GM12878 (cell line): ENCODE measurements around the gene CDC42EP3. TPM values are rescaled to one million over a fixed set of nuclear protein-coding genes. Genes with fewer than 3 reads are reported as not detected.

Source experiments
- ATAC-seq: fragments of 200-7000 bp; cut with Tn5 transposase; 3 replicates; pipeline ENCODE4 v1.9.1; 2020; ENCODE audit warnings: mild to moderate bottlenecking, moderate library complexity
- BruUV-seq: library from RNA; stranded (reverse); fragments of 400-500 nt; replicated peaks from 2 replicates; lab custom pipeline; 2021; lab: Mats Ljungman, UMichigan
- CTCF ChIA-PET: fragments of 300-600 bp; sonication (Branson Sonifier 250); formaldehyde crosslinking; extraction: SDS; loops from one replicate; lab custom pipeline; 2021; ENCODE audit warnings: inconsistent platforms; lab: Yijun Ruan, JAX
- POLR2A ChIA-PET: fragments of 350-600 bp; formaldehyde crosslinking; extraction: SDS; loops from one replicate; lab custom pipeline; 2021; ENCODE audit warnings: inconsistent platforms; lab: Charles Lee
- RAD21 ChIA-PET: fragments of 300-600 bp; sonication (Branson Sonifier 250); formaldehyde crosslinking; loops from one replicate; lab custom pipeline; 2023; ENCODE audit warnings: antibody characterized with exemption; ENCODE audit not compliant: unreplicated experiment; lab: Charles Lee
- SMC1A ChIA-PET: fragments of 300-600 bp; sonication (Branson Sonifier 250); formaldehyde crosslinking; loops from one replicate; lab custom pipeline; 2023; ENCODE audit not compliant: unreplicated experiment, uncharacterized antibody; lab: Charles Lee
- DNase-seq: peaks from one replicate; pipeline ENCODE4 v3.0.0-alpha.2; 2011; ENCODE audit warnings: low read depth, low spot score
- FAIRE-seq: peaks from 3 replicates; lab custom pipeline; 2011; peaks lifted over from hg19 to GRCh38; lab: Jason Lieb, UNC
- H2AFZ ChIP-seq: 2 replicates; pipeline ENCODE4 v1.6.0; 2011; ENCODE audit warnings: low read depth, low read length, control low read depth; ENCODE audit not compliant: control insufficient read depth
- H3K27ac ChIP-seq: 2 replicates; pipeline ENCODE4 v1.5.1; 2011; ENCODE audit warnings: control low read depth; ENCODE audit not compliant: control insufficient read depth, insufficient read depth
- H3K27me3 ChIP-seq, 2 experiments: replicated peaks in 1 of 2; 2 replicates each; pipeline versions ENCODE4 v1.6.0 to v1.6.1; 2011; ENCODE audit warnings: low read length in 1 of 2; ENCODE audit not compliant: control insufficient read depth in 2 of 2, insufficient read depth in 2 of 2
- H3K36me3 ChIP-seq, 2 experiments: 2 replicates each; pipeline ENCODE4 v1.5.1; 2011; ENCODE audit warnings: low read length in 1 of 2; ENCODE audit not compliant: control insufficient read depth in 2 of 2, insufficient read depth in 2 of 2
- H3K4me1 ChIP-seq: 2 replicates; pipeline ENCODE4 v1.6.1; 2011; ENCODE audit warnings: mild to moderate bottlenecking, low read length, moderate library complexity, mixed read lengths; ENCODE audit not compliant: control insufficient read depth, insufficient read depth
- H3K4me2 ChIP-seq: 2 replicates; pipeline ENCODE4 v1.6.0; 2011; ENCODE audit warnings: control low read depth; ENCODE audit not compliant: control insufficient read depth, insufficient read depth
- H3K4me3 ChIP-seq: fragments of 200-600 bp; sonication (generic); 2 replicates; pipeline ENCODE4 v1.5.1; 2016
- H3K79me2 ChIP-seq: 2 replicates; pipeline ENCODE4 v1.6.0; 2011; ENCODE audit warnings: low read length; ENCODE audit not compliant: control insufficient read depth, insufficient read depth
- H3K9ac ChIP-seq: 2 replicates; pipeline ENCODE4 v1.8.0; 2011; ENCODE audit warnings: low read length, control low read depth, mixed read lengths; ENCODE audit not compliant: control insufficient read depth, insufficient read depth
- H3K9me3 ChIP-seq: replicated peaks from 3 replicates; pipeline ENCODE4 v1.5.1; 2011; ENCODE audit warnings: mild to moderate bottlenecking, low read length; ENCODE audit not compliant: control insufficient read depth, insufficient read depth
- H4K20me1 ChIP-seq: 2 replicates; pipeline ENCODE4 v1.6.0; 2011; ENCODE audit not compliant: control insufficient read depth, insufficient read depth
- CEBPZ ChIP-seq: fragments of 150-350 bp; IDR thresholded peaks from 2 replicates; pipeline ENCODE4 v1.6.1; 2016; ENCODE audit warnings: low read depth, low read length
- CTCF ChIP-seq, 3 experiments: IDR thresholded peaks in 2 of 3; conservative IDR thresholded peaks in 1 of 3; 2 replicates each; pipeline ENCODE4 v1.5.1; 2011; ENCODE audit warnings: low read depth in 3 of 3, low read length in 3 of 3, mild to moderate bottlenecking in 3 of 3, control low read depth in 2 of 3, moderate library complexity in 2 of 3, inconsistent platforms in 1 of 3, mixed read lengths in 1 of 3; ENCODE audit not compliant: control insufficient read depth in 2 of 3, insufficient read depth in 1 of 3; ENCODE audit errors: extremely low read depth in 1 of 3
- ETV6 ChIP-seq, 2 experiments: fragments of 450-650 bp in 1 of 2; IDR thresholded peaks in 1 of 2; conservative IDR thresholded peaks in 1 of 2; 2 replicates each; pipeline ENCODE4 v1.6.1; 2014; ENCODE audit warnings: antibody characterized with exemption in 1 of 2, borderline replicate concordance in 1 of 2, low read depth in 1 of 2, mild to moderate bottlenecking in 1 of 2, moderate library complexity in 1 of 2
- IRF3 ChIP-seq: fragments of 450-650 bp; IDR thresholded peaks from 2 replicates; pipeline ENCODE4 v1.6.1; 2014; ENCODE audit warnings: mild to moderate bottlenecking
- MEF2A ChIP-seq: IDR thresholded peaks from 2 replicates; pipeline ENCODE4 v1.6.1; 2011; ENCODE audit warnings: low read depth, mild to moderate bottlenecking, low read length, moderate library complexity; ENCODE audit not compliant: insufficient read depth
- NFIC ChIP-seq: IDR thresholded peaks from 2 replicates; pipeline ENCODE4 v1.6.1; 2012; ENCODE audit warnings: low read depth, mild to moderate bottlenecking, inconsistent platforms, low read length, moderate library complexity
- NR2C1 ChIP-seq: fragments of 450-650 bp; IDR thresholded peaks from 2 replicates; pipeline ENCODE4 v1.6.1; 2017; ENCODE audit warnings: antibody characterized with exemption, mild to moderate bottlenecking, moderate library complexity
- PAX8 ChIP-seq: fragments of 450-650 bp; IDR thresholded peaks from 2 replicates; pipeline ENCODE4 v1.6.1; 2017; ENCODE audit warnings: mild to moderate bottlenecking, moderate library complexity
- SMAD5 ChIP-seq: IDR thresholded peaks from 2 replicates; pipeline ENCODE4 v1.6.1; 2016; ENCODE audit warnings: antibody characterized with exemption, low read depth
- SP1 ChIP-seq: IDR thresholded peaks from one replicate; pipeline ENCODE4 v1.6.1; 2011; ENCODE audit warnings: low read depth, low read length
- WGBS: methylation state at CpG from one replicate; pipeline ENCODE4 v1.1.6; 2016; ENCODE audit warnings: low lambda C conversion rate; ENCODE audit not compliant: insufficient replicate concordance, insufficient coverage; ENCODE audit errors: missing lambda C conversion rate; 5-methylcytosine and 5-hydroxymethylcytosine counted together
- in situ Hi-C: fragments of 300-500 bp; cut with MboI; formaldehyde crosslinking; loops from 9 replicates; pipeline ENCODE4 v1.14.3; 2018; ENCODE audit warnings: mixed read lengths
- intact Hi-C: fragments of 100-400 bp; cut with micrococcal nuclease; formaldehyde crosslinking; loops from one replicate; pipeline ENCODE4 v1.14.2; 2022; ENCODE audit not compliant: unreplicated experiment
- polyA plus RNA-seq, 11 experiments: library from polyadenylated mRNA; depleted of rRNA in 4 of 11; unstranded in 6 of 11; stranded (reverse) in 5 of 11; fragments of >200 nt; fragmentation: Nextera tagmentation in 4 of 11; fragmentation: Illumina TruSeq in 1 of 11; extraction: Ambion mirVana in 4 of 11; extraction: Trizol in 1 of 11; gene quantifications; 1 replicate in 1 of 11; 2 replicates in 10 of 11; pipeline versions ENCODE4 v1.2.1 to v1.2.3, GENCODE V29; 2011 to 2016; ENCODE audit warnings: inconsistent platforms in 2 of 11, missing spikeins in 2 of 11, low read depth in 1 of 11
- total RNA-seq, 4 experiments: library from RNA; depleted of rRNA in 3 of 4; stranded (reverse); fragments of >200 nt in 3 of 4; fragmentation: Illumina TruSeq in 1 of 4; extraction: Trizol in 1 of 4; gene quantifications; 2 replicates each; pipeline versions ENCODE4 v1.2.1 to v1.2.3, GENCODE V29; 2013 to 2021

Gene CDC42EP3
- total and polyA plus RNA-seq, 10 of the 15 experiments (the other 5 are each of a cell fraction or from before 2014, with no cell fraction given) = 11.8 to 86.9 (median 52.9) TPM

GRCh38 chr2:37614061-37614738 lies 57.2 kb downstream of the CDC42EP3 start:
- SMC1A ChIA-PET = interaction anchor here (0.7 to 2.3 kb wide), 12 partner anchors 8 to 1068 kb away, joined by 3 to 8 read pairs (median 5); no protein-coding TSS in a partner anchor
- H3K79me2 ChIP-seq = peaks cover 4% of the 10 kb centered on the region; the same call in 1 of the 2 replicates
- in situ Hi-C loops = no loop called here
- TF ChIP-seq CEBPZ (no peak), PAX8 (no peak), ETV6 (conservative IDR thresholded peaks at IDR 0.05 in 1 of 2, IDR thresholded peaks at IDR 0.05 in 1 of 2; ENCODE audit: borderline replicate concordance in 1 of 2, low read depth in 1 of 2) (no peak), CTCF (IDR thresholded peaks at IDR 0.05 in 2 of 3, conservative IDR thresholded peaks at IDR 0.05 in 1 of 3; ENCODE audit: control insufficient read depth in 2 of 3, extremely low read depth in 1 of 3, insufficient read depth in 1 of 3, low read depth in 3 of 3, low read length in 3 of 3) (no peak), IRF3 (no peak), NR2C1 (no peak), MEF2A (no peak), SMAD5 (no peak), SP1 (no peak), NFIC (no peak)
- TF ChIP-seq, all 136 proteins: peak for 0
- ATAC-seq = no peak
- Histone ChIP-seq H3K9me3 (no peaks in the 10 kb centered on the region), H4K20me1 (no peaks in the 10 kb centered on the region), H3K27ac (no peak overlapping the region), H3K4me3 (no peak overlapping the region), H3K4me2 (no peak overlapping the region), H3K27me3 (no peaks in the 10 kb centered on the region), H3K9ac (no peak overlapping the region), H3K36me3 (no peaks in the 10 kb centered on the region), H3K4me1 (peaks cover 17% of the 10 kb centered on the region), H2AFZ (no peak overlapping the region)
- no TSS peak for BruUV-seq
- no peak for DNase-seq
- RAD21 ChIA-PET = interaction anchor here (1.1 to 2.5 kb wide), 3 partner anchors 11 to 24 kb away, joined by 3 to 8 read pairs (median 5); no protein-coding TSS in a partner anchor
- 92% methylated on average over 7 of the region's 7 CpGs for WGBS
- POLR2A ChIA-PET = interaction anchor here (1.2 to 3.9 kb wide), 4 partner anchors 14 to 44 kb away, joined by 3 to 16 read pairs (median 4); no protein-coding TSS in a partner anchor
- CTCF ChIA-PET = interaction anchor here (1.0 to 1.9 kb wide), 3 partner anchors 12 to 200 kb away, joined by 3 to 5 read pairs (median 4); no protein-coding TSS in a partner anchor
- FAIRE-seq = no peak
- intact Hi-C loops = no loop called here
